Left ventricle myocardium superior (tissue), 1 donor: ENCODE results near the gene FBXL13. TPM values are rescaled to one million over a fixed set of nuclear protein-coding genes. Genes with fewer than 3 reads are reported as not detected.
"Not testable (repeated sequence)": the region's sequence is repeated elsewhere in the genome, so short reads cannot be mapped to it uniquely, and the experiment has no call there.

Source experiments
- ATAC-seq: fragments of 200-7000 bp; cut with Tn5 transposase; one replicate; pipeline ENCODE4 v1.9.1; 2020; ENCODE audit warnings: mild to moderate bottlenecking, moderate library complexity
- DNase-seq: peaks from one replicate; pipeline ENCODE4 v3.0.0-alpha.2; 2020
- intact Hi-C: fragments of 100-400 bp; cut with micrococcal nuclease; formaldehyde crosslinking; loops from one replicate; pipeline ENCODE4 v1.11.0; 2022
- total RNA-seq: library from RNA; stranded (reverse); fragmentation: NEBNext Ultra II Directional; extraction: Animal tissue kit (Norgen Biotek cat#: 25700); gene quantifications from one replicate; pipeline ENCODE4 v1.2.1, GENCODE V29; 2021
- donor health status: DM: no; HTN: yes; CAD: no; lungs with severe emphysema.

FBXL13 gene
- total RNA-seq, 1 donor from 2014 or later, result 0.27 TPM

GRCh38 chr7:103083210-103083609 lies 8.6 kb upstream of the FBXL13 start:
- ATAC-seq (no peak), DNase-seq (no peak)
- intact Hi-C loops, result no loop called here

- ATAC-seq (no peak), DNase-seq (no peak)
- intact Hi-C loops, result no loop called here
These were observed 7.9 kb upstream of the FBXL13 start for GRCh38 chr7:103082497-103082896.

GRCh38 chr7:103080923-103081322 lies 6.3 kb upstream of the FBXL13 start:
- intact Hi-C loops, result no loop called here
- DNase-seq (no peak), ATAC-seq (no peak)

- ATAC-seq (no peak), DNase-seq (no peak)
These were observed 5.2 kb upstream of the FBXL13 start for GRCh38 chr7:103079836-103080235.

GRCh38 chr7:103078226-103078625 lies 3.6 kb upstream of the FBXL13 start:
- ATAC-seq, DNase-seq, intact Hi-C loops: not testable (repeated sequence)

More at GRCh38 chr7:103079836-103080235, 5.2 kb upstream of the FBXL13 start:
- intact Hi-C loops, result no loop called here

- no peak for ATAC-seq
- intact Hi-C loops, result no loop called here
- DNase-seq, result no peak
These were observed 2.7 kb upstream of the FBXL13 start for GRCh38 chr7:103077318-103077717.

GRCh38 chr7:103076764-103077163 lies 2.2 kb upstream of the FBXL13 start:
- intact Hi-C loops, result no loop called here
- DNase-seq, result no peak
- ATAC-seq, result no peak

- intact Hi-C loops, result no loop called here
- ATAC-seq (peak; percentile 14), DNase-seq (peak; percentile 64)
These were observed 832 bp upstream of the FBXL13 start for GRCh38 chr7:103075337-103075918.

GRCh38 chr7:103073989-103074518 lies 542 bp downstream of the FBXL13 start:
- ATAC-seq (no peak), DNase-seq (no peak)
- intact Hi-C loops, result no loop called here

- ATAC-seq (no peak), DNase-seq (no peak)
- intact Hi-C loops, result no loop called here
These were observed 3.6 kb downstream of the FBXL13 start for GRCh38 chr7:103071000-103071399.

GRCh38 chr7:103068414-103069403 lies 5.9 kb downstream of the FBXL13 start:
- no peak for DNase-seq
- intact Hi-C loops, result no loop called here
- ATAC-seq, result no peak

GRCh38 chr7:103065667-103066066 lies 8.9 kb downstream of the FBXL13 start:
- ATAC-seq (peak; percentile 45), DNase-seq (peak; percentile 51)
- intact Hi-C loops, result no loop called here

GRCh38 chr7:103063895-103064294 lies 10.7 kb downstream of the FBXL13 start:
- intact Hi-C loops, result no loop called here
- DNase-seq, result no peak
- ATAC-seq, result no peak

GRCh38 chr7:103059471-103059870 lies 15.1 kb downstream of the FBXL13 start:
- intact Hi-C loops, result no loop called here
- no peak for DNase-seq
- peak; percentile 38 for ATAC-seq

GRCh38 chr7:103058122-103058521 lies 16.5 kb downstream of the FBXL13 start:
- no peak for ATAC-seq
- DNase-seq, result no peak

GRCh38 chr7:103056006-103056405 lies 18.6 kb downstream of the FBXL13 start:
- intact Hi-C loops, ATAC-seq, DNase-seq: not testable (repeated sequence)

More at GRCh38 chr7:103058122-103058521, 16.5 kb downstream of the FBXL13 start:
- intact Hi-C loops, result no loop called here

- DNase-seq, result no peak
- no peak for ATAC-seq
- intact Hi-C loops, result no loop called here
These were observed 23.1 kb downstream of the FBXL13 start for GRCh38 chr7:103051519-103051918.

- DNase-seq, result no peak
- no peak for ATAC-seq
- intact Hi-C loops, result no loop called here
These were observed 25.8 kb downstream of the FBXL13 start for GRCh38 chr7:103048833-103049232.

GRCh38 chr7:103041815-103042214 lies 32.8 kb downstream of the FBXL13 start:
- intact Hi-C loops, ATAC-seq, DNase-seq: not testable (repeated sequence)
